Measurements from ENCODE around the gene BLOC1S5.
"Not testable (repeated sequence)": the region's sequence is repeated elsewhere in the genome, so short reads cannot be mapped to it uniquely, and the experiment has no call there.

The BLOC1S5 gene

GRCh38 chr6:8080362-8081151 lies 16.4 kb upstream of the BLOC1S5 start:
- peak; percentile 65 for DNase-seq (ENCODE audit: low spot score)

- peak; percentile 83 for DNase-seq (ENCODE audit: low spot score)
These were observed 14.9 kb upstream of the BLOC1S5 start for GRCh38 chr6:8079126-8079525.

- peak; percentile 35 for DNase-seq (ENCODE audit: low spot score)
These were observed 13.8 kb upstream of the BLOC1S5 start for GRCh38 chr6:8077991-8078390.

- DNase-seq (ENCODE audit: low spot score) = no peak
These were observed 11.5 kb upstream of the BLOC1S5 start for GRCh38 chr6:8075704-8076103.

GRCh38 chr6:8075185-8075584 lies 11.0 kb upstream of the BLOC1S5 start:
- no peak for DNase-seq (ENCODE audit: low spot score)

GRCh38 chr6:8074213-8074612 lies 10.0 kb upstream of the BLOC1S5 start:
- no peak for DNase-seq (ENCODE audit: low spot score)

GRCh38 chr6:8073758-8074157 lies 9.6 kb upstream of the BLOC1S5 start:
- DNase-seq (ENCODE audit: low spot score) = no peak

- no peak for DNase-seq (ENCODE audit: low spot score)
These were observed 6.5 kb upstream of the BLOC1S5 start for GRCh38 chr6:8070718-8071117.

GRCh38 chr6:8069631-8070284 lies 5.6 kb upstream of the BLOC1S5 start:
- DNase-seq (ENCODE audit: low spot score) = no peak

GRCh38 chr6:8069151-8069550 lies 5.0 kb upstream of the BLOC1S5 start:
- no peak for DNase-seq (ENCODE audit: low spot score)

- DNase-seq (ENCODE audit: low spot score) = no peak
These were observed 1.9 kb upstream of the BLOC1S5 start for GRCh38 chr6:8066108-8066507.

- peak; percentile 24 for DNase-seq (ENCODE audit: low spot score)
These were observed 1.3 kb upstream of the BLOC1S5 start for GRCh38 chr6:8065519-8065911.

- DNase-seq (ENCODE audit: low spot score) = peak; percentile 30
These were observed 689 bp upstream of the BLOC1S5 start for GRCh38 chr6:8064638-8065518.

- no peak for DNase-seq (ENCODE audit: low spot score)
These were observed 2.5 kb downstream of the BLOC1S5 start for GRCh38 chr6:8061736-8062135.

GRCh38 chr6:8060346-8060745 lies 3.8 kb downstream of the BLOC1S5 start:
- DNase-seq (ENCODE audit: low spot score) = no peak

- peak; percentile 42 for DNase-seq (ENCODE audit: low spot score)
These were observed 5.1 kb downstream of the BLOC1S5 start for GRCh38 chr6:8059129-8059528.

- DNase-seq (ENCODE audit: low spot score) = no peak
These were observed 6.4 kb downstream of the BLOC1S5 start for GRCh38 chr6:8057793-8058192.

- DNase-seq (ENCODE audit: low spot score) = no peak
These were observed 6.9 kb downstream of the BLOC1S5 start for GRCh38 chr6:8057263-8057662.

- DNase-seq (ENCODE audit: low spot score) = no peak
These were observed 9.9 kb downstream of the BLOC1S5 start for GRCh38 chr6:8054276-8054675.

GRCh38 chr6:8047541-8048292 lies 16.5 kb downstream of the BLOC1S5 start:
- DNase-seq (ENCODE audit: low spot score) = peak; percentile 46

GRCh38 chr6:8045769-8046168 lies 18.4 kb downstream of the BLOC1S5 start:
- not testable (repeated sequence) for DNase-seq (ENCODE audit: low spot score)

GRCh38 chr6:8043221-8043620 lies 21.0 kb downstream of the BLOC1S5 start:
- DNase-seq (ENCODE audit: low spot score) = no peak

All from kidney tubule cell (primary cell).